GM21515 (cell line): ENCODE measurements around the gene SSUH2.
"Not testable (repeated sequence)": the region's sequence is repeated elsewhere in the genome, so short reads cannot be mapped to it uniquely, and the experiment has no call there.

Source experiments
- ATAC-seq: cut with Tn5 transposase; IDR thresholded peaks from one replicate; pipeline ENCODE4 v1.9.1; 2021; ENCODE audit not compliant: unreplicated experiment

Gene SSUH2

GRCh38 chr3:8589880-8590556 is 54.6 kb downstream of the SSUH2 start:
- no peak for ATAC-seq

DNA sequence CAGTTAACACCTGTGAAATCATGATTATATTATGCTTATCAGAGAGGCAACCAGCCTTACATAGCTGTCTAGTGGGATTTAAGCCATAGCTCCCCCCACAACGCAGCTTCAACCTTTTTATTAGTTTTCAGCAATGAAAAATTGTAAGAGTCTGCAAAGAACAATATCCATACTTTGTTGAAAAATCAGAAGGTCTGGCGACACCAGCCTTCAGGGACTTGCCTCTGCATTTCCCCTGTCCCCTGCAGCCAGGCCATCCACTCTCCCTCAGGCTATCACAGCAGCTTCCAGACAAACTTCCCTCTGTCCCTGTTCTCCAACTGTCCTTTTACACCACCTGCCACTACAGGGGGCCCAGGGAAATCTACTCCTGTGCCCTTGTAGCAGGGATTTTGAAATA is 59.9 kb downstream of the SSUH2 start:
- ATAC-seq = no peak

GRCh38 chr3:8581806-8582445 is 62.7 kb downstream of the SSUH2 start:
- no peak for ATAC-seq

GRCh38 chr3:8581373-8581772 is 63.2 kb downstream of the SSUH2 start:
- no peak for ATAC-seq

- not testable (repeated sequence) for ATAC-seq
Observed at GRCh38 chr3:8580434-8580833, 64.2 kb downstream of the SSUH2 start.

DNA sequence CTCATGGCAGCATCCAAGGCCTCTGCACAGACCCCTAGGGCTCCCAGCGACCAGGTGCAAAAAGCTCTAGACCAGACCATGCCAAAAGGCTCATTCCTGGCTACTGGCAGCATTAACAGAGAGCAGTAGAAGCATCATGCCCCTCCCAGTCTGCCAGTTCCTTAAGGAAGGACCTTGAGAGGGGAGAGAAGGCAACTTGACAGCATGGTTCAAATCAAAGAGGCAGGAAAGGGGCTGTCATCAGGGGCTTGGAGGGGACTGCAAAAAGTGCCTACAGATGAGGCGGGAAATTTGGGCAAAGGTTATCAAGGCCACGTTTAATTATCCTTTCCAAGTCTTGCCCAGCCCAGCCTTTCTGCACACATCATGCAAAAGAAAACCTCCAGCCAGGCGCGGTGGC is 64.7 kb downstream of the SSUH2 start:
- no peak for ATAC-seq

GRCh38 chr3:8579096-8579495 is 65.5 kb downstream of the SSUH2 start:
- ATAC-seq = peak; percentile 92

GRCh38 chr3:8578282-8578681 is 66.3 kb downstream of the SSUH2 start:
- ATAC-seq = no peak

GRCh38 chr3:8576841-8577571 is 67.6 kb downstream of the SSUH2 start:
- no peak for ATAC-seq

DNA sequence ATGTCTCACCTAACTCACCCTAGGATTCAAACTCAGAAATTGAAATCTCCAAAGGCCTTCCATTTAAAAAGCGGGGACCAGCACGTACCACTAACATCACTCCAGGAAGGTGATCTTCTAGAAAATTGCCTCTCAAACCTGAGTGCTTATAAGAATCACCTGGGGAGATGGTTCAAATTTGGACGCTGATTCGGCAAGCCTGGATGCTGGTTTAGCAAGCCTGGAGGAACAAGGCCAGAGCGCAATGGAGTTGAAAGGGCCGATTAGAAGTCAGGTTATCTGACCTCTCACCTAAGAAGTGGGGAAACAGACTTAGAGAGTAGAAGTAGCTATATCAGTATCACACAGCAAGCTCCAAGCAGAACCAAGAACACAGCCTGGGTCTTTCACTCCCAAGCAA is 68.2 kb downstream of the SSUH2 start:
- no peak for ATAC-seq

DNA sequence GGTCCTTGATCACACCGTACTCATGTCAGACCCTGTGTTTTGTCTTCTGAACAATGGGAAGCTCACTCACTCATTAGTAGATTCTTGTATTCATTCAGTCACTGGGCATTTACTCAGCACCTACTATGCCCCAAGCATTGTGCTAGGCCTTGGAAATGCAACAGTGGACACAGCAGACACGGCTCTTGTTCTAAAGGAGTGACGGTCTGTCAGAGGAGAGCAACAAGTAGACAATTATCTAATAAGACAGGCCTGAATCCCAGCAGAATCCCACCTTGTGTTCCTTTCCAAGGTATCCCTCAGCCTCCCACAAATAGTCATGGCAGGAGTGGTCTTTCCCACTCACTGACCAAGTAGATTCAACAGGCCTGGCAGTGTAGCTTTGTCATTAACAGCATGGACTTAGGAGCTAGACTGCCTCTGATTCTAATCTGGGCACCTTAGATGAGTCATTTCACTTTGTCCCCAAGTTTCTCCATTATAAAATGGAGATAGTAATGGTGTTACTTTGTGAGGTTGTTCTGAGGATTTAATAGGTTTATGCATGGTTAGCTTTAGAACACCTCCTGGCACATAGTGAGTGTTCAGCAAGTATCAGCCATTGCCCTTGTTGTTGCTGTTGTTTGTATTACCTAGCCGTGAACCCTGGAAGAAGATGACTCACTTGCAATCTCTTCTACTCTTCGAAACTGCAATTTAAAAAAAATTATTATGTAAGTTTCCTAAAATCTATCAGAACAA is 69.1 kb downstream of the SSUH2 start:
- ATAC-seq = no peak

GRCh38 chr3:8574670-8575322 is 69.8 kb downstream of the SSUH2 start:
- ATAC-seq = no peak

GRCh38 chr3:8574040-8574669 is 70.4 kb downstream of the SSUH2 start:
- ATAC-seq = no peak

GRCh38 chr3:8573342-8573926 is 71.2 kb downstream of the SSUH2 start:
- ATAC-seq = no peak

- ATAC-seq = no peak
Observed at GRCh38 chr3:8571256-8571655, 73.3 kb downstream of the SSUH2 start.
